ENCODE results near the gene IRF2BPL.

Gene IRF2BPL

GRCh38 chr14:76984787-76985375 lies 43.6 kb downstream of the IRF2BPL start:
- no peak for DNase-seq

GRCh38 chr14:76984297-76984696 lies 44.2 kb downstream of the IRF2BPL start:
- DNase-seq, result no peak

GRCh38 chr14:76981670-76982069 lies 46.8 kb downstream of the IRF2BPL start:
- DNase-seq, result no peak

- peak; percentile 78 for DNase-seq
Observed at GRCh38 chr14:76977793-76978720, 50.5 kb downstream of the IRF2BPL start.

- no peak for DNase-seq
Observed at GRCh38 chr14:76976240-76977005, 52.1 kb downstream of the IRF2BPL start.

GRCh38 chr14:76975812-76976211 lies 52.7 kb downstream of the IRF2BPL start:
- no peak for DNase-seq

GRCh38 chr14:76975051-76975450 lies 53.5 kb downstream of the IRF2BPL start:
- no peak for DNase-seq
